CD8-positive, alpha-beta memory T cell (primary cell): ENCODE measurements around the gene EXOC2. TPM values are rescaled to one million over a fixed set of nuclear protein-coding genes. Genes with fewer than 3 reads are reported as not detected.

Experiments
- CTCF ChIA-PET: fragments of 350-600 bp; sonication (Branson Sonifier 250); formaldehyde crosslinking; loops from one replicate; lab custom pipeline; 2021; ENCODE audit warnings: antibody characterized with exemption; lab: Charles Lee
- POLR2A ChIA-PET: fragments of 350-600 bp; sonication (Branson Sonifier 250); formaldehyde crosslinking; loops from one replicate; lab custom pipeline; 2021; ENCODE audit warnings: antibody characterized with exemption; lab: Charles Lee
- DNase-seq, 5 donors: peaks; one replicate each; pipeline versions ENCODE4 v3.0.0 to v3.0.0-alpha.2; 2020 to 2022; ENCODE audit warnings: mixed read lengths in 1 of 5
- H3K27ac ChIP-seq: one replicate; pipeline ENCODE4 v1.7.0; 2013; ENCODE audit warnings: low read depth, mild to moderate bottlenecking, low read length, moderate library complexity
- H3K27me3 ChIP-seq: 2 replicates; pipeline ENCODE4 v1.7.0; 2013; ENCODE audit warnings: low read length, mild to moderate bottlenecking; ENCODE audit not compliant: insufficient read depth, poor library complexity, severe bottlenecking
- H3K36me3 ChIP-seq: 2 replicates; pipeline ENCODE4 v1.7.0; 2013; ENCODE audit warnings: mild to moderate bottlenecking, low read length, moderate library complexity; ENCODE audit not compliant: insufficient read depth
- H3K4me1 ChIP-seq: 2 replicates; pipeline ENCODE4 v1.7.0; 2013; ENCODE audit warnings: mild to moderate bottlenecking, low read length, moderate library complexity; ENCODE audit not compliant: insufficient read depth
- H3K4me3 ChIP-seq: 2 replicates; pipeline ENCODE4 v1.7.0; 2013; ENCODE audit warnings: mild to moderate bottlenecking, low read length
- H3K9me3 ChIP-seq: 2 replicates; pipeline ENCODE4 v1.7.0; 2013; ENCODE audit warnings: mild to moderate bottlenecking, low read length
- H3K27ac Mint-ChIP-seq, 8 donors: one replicate each; pipeline ENCODE4 v1.8.0; 2020 to 2021; ENCODE audit warnings: mixed read lengths in 8 of 8, mild to moderate bottlenecking in 6 of 8, inconsistent platforms in 3 of 8, moderate library complexity in 3 of 8
- H3K27me3 Mint-ChIP-seq, 2 donors: one replicate each; pipeline ENCODE4 v1.8.0; 2020 to 2021; ENCODE audit warnings: mixed read lengths in 2 of 2, mild to moderate bottlenecking in 1 of 2, moderate library complexity in 1 of 2
- H3K36me3 Mint-ChIP-seq, 3 donors: one replicate each; pipeline ENCODE4 v1.8.0; 2020 to 2021; ENCODE audit warnings: mixed read lengths in 3 of 3, inconsistent platforms in 1 of 3, mild to moderate bottlenecking in 1 of 3
- H3K4me1 Mint-ChIP-seq, 3 donors: one replicate each; pipeline ENCODE4 v1.8.0; 2020 to 2021; ENCODE audit warnings: mixed read lengths in 3 of 3, inconsistent platforms in 1 of 3, mild to moderate bottlenecking in 1 of 3
- H3K4me3 Mint-ChIP-seq, 7 donors: one replicate each; pipeline ENCODE4 v1.8.0; 2020 to 2021; ENCODE audit warnings: mixed read lengths in 7 of 7, mild to moderate bottlenecking in 6 of 7, moderate library complexity in 4 of 7, inconsistent platforms in 2 of 7
- H3K9me3 Mint-ChIP-seq, 5 donors: one replicate each; pipeline ENCODE4 v1.8.0; 2020 to 2022; ENCODE audit warnings: mixed read lengths in 5 of 5, mild to moderate bottlenecking in 3 of 5, moderate library complexity in 2 of 5, inconsistent platforms in 1 of 5
- polyA plus RNA-seq: library from polyadenylated mRNA; unstranded; fragments of 300-500 nt; fragmentation: Illumina TruSeq; gene quantifications from one replicate; pipeline ENCODE4 v1.2.3, GENCODE V29; 2021
- total RNA-seq, 2 experiments: library from RNA; stranded (reverse); gene quantifications; one replicate each; pipeline ENCODE4 v1.2.3, GENCODE V29; 2021

EXOC2 gene
- total and polyA plus RNA-seq, 3 experiments from 2014 or later: 41.5 to 44.6 (median 43.1) TPM

GRCh38 chr6:473356-473755, 219.6 kb downstream of the EXOC2 start:
- Mint-ChIP-seq H3K9me3 (no peaks in the 10 kb centered on the region), H3K4me3 (no peak overlapping the region), H3K27me3 (peaks cover under 1 to 4% of the 10 kb centered on the region in 2 donors), H3K27ac (no peak overlapping the region), H3K36me3 (no peaks in the 10 kb centered on the region), H3K4me1 (peaks cover 22 to 32% (median 31%) of the 10 kb centered on the region in 3 donors)
- H3K4me1 ChIP-seq: peaks cover 24% of the 10 kb centered on the region
- H3K4me3 ChIP-seq: no peak overlapping the region
- CTCF ChIA-PET: no interaction called here
- no peak for DNase-seq
- H3K27me3 ChIP-seq: peaks cover 3% of the 10 kb centered on the region
- no peaks in the 10 kb centered on the region for H3K36me3 ChIP-seq
- POLR2A ChIA-PET: interaction anchor here (0.9 kb wide), 1 partner anchor 16 kb away, joined by 3 read pairs; no protein-coding TSS in a partner anchor
- H3K9me3 ChIP-seq: no peaks in the 10 kb centered on the region
- no peak overlapping the region for H3K27ac ChIP-seq

GRCh38 chr6:470901-471448, 222.0 kb downstream of the EXOC2 start:
- H3K27me3 Mint-ChIP-seq: peaks cover 16 to 22% of the 10 kb centered on the region in 2 donors
- peaks cover 24 to 36% (median 31%) of the 10 kb centered on the region in 3 donors for H3K4me1 Mint-ChIP-seq
- Histone ChIP-seq H3K9me3 (no peaks in the 10 kb centered on the region), H3K27ac (no peak overlapping the region), H3K4me1 (peaks cover 24% of the 10 kb centered on the region), H3K27me3 (peaks cover 13% of the 10 kb centered on the region), H3K36me3 (no peaks in the 10 kb centered on the region), H3K4me3 (no peak overlapping the region)
- H3K36me3 Mint-ChIP-seq: peaks cover 0 to under 1% (median 0%) of the 10 kb centered on the region in 3 donors
- peak overlapping the region in 1 of 8 donors; percentile 55 for H3K27ac Mint-ChIP-seq
- H3K9me3 Mint-ChIP-seq: no peaks in the 10 kb centered on the region
- no peak for DNase-seq
- CTCF ChIA-PET: no interaction called here
- no peak overlapping the region for H3K4me3 Mint-ChIP-seq
- POLR2A ChIA-PET: no interaction called here

- ChIA-PET POLR2A (no interaction called here), CTCF (no interaction called here)
- DNase-seq: no peak
- Histone ChIP-seq H3K36me3 (no peaks in the 10 kb centered on the region), H3K4me1 (peaks cover 19% of the 10 kb centered on the region), H3K9me3 (no peaks in the 10 kb centered on the region), H3K27ac (no peak overlapping the region), H3K27me3 (peaks cover 18% of the 10 kb centered on the region), H3K4me3 (no peak overlapping the region)
- H3K27me3 Mint-ChIP-seq: peaks cover 16 to 28% of the 10 kb centered on the region in 2 donors
- peaks cover 0 to 4% (median 0%) of the 10 kb centered on the region in 3 donors for H3K36me3 Mint-ChIP-seq
- no peak overlapping the region for H3K4me3 Mint-ChIP-seq
- peaks cover 20 to 29% (median 24%) of the 10 kb centered on the region in 3 donors for H3K4me1 Mint-ChIP-seq
- H3K27ac Mint-ChIP-seq: peak overlapping the region in 1 of 8 donors; percentile 15
- no peaks in the 10 kb centered on the region for H3K9me3 Mint-ChIP-seq
Measured at GRCh38 chr6:470051-470900, 222.7 kb downstream of the EXOC2 start.

GRCh38 chr6:467671-468082, 225.3 kb downstream of the EXOC2 start:
- H3K9me3 Mint-ChIP-seq: no peaks in the 10 kb centered on the region
- no peak overlapping the region for H3K4me3 Mint-ChIP-seq
- peaks cover 22 to 44% of the 10 kb centered on the region in 2 donors for H3K27me3 Mint-ChIP-seq
- peaks cover 0 to 4% (median 2%) of the 10 kb centered on the region in 3 donors for H3K36me3 Mint-ChIP-seq
- H3K4me1 Mint-ChIP-seq: peaks cover 3 to 5% (median 3%) of the 10 kb centered on the region in 3 donors
- peak overlapping the region in 1 of 8 donors; percentile 47 for H3K27ac Mint-ChIP-seq
- Histone ChIP-seq H3K27ac (no peak overlapping the region), H3K36me3 (no peaks in the 10 kb centered on the region), H3K4me1 (no peaks in the 10 kb centered on the region), H3K9me3 (no peaks in the 10 kb centered on the region), H3K4me3 (no peak overlapping the region), H3K27me3 (peaks cover 18% of the 10 kb centered on the region)
- CTCF ChIA-PET: no interaction called here
- no peak for DNase-seq
- POLR2A ChIA-PET: no interaction called here

- no peaks in the 10 kb centered on the region for H3K36me3 ChIP-seq
- Mint-ChIP-seq H3K27me3 (peaks cover 22 to 48% of the 10 kb centered on the region in 2 donors), H3K27ac (no peak overlapping the region), H3K4me1 (peaks cover 3 to 5% (median 3%) of the 10 kb centered on the region in 3 donors), H3K9me3 (no peaks in the 10 kb centered on the region), H3K4me3 (no peak overlapping the region), H3K36me3 (peaks cover 0 to 4% (median 2%) of the 10 kb centered on the region in 3 donors)
- no peak overlapping the region for H3K4me3 ChIP-seq
- DNase-seq: no peak
- ChIA-PET POLR2A (no interaction called here), CTCF (no interaction called here)
- H3K9me3 ChIP-seq: no peaks in the 10 kb centered on the region
- H3K27ac ChIP-seq: no peak overlapping the region
- peaks cover 18% of the 10 kb centered on the region for H3K27me3 ChIP-seq
- no peaks in the 10 kb centered on the region for H3K4me1 ChIP-seq
Measured at GRCh38 chr6:467111-467510, 225.8 kb downstream of the EXOC2 start.

GRCh38 chr6:466564-466963, 226.4 kb downstream of the EXOC2 start:
- Histone ChIP-seq H3K4me3 (no peak overlapping the region), H3K27ac (no peak overlapping the region), H3K4me1 (no peaks in the 10 kb centered on the region), H3K36me3 (no peaks in the 10 kb centered on the region), H3K9me3 (no peaks in the 10 kb centered on the region), H3K27me3 (peaks cover 18% of the 10 kb centered on the region)
- Mint-ChIP-seq H3K4me3 (no peak overlapping the region), H3K36me3 (peaks cover 0 to 4% (median 2%) of the 10 kb centered on the region in 3 donors), H3K27me3 (peaks cover 22 to 48% of the 10 kb centered on the region in 2 donors), H3K4me1 (peaks cover 3 to 5% (median 3%) of the 10 kb centered on the region in 3 donors), H3K27ac (no peak overlapping the region), H3K9me3 (no peaks in the 10 kb centered on the region)
- no peak for DNase-seq
- ChIA-PET POLR2A (no interaction called here), CTCF (no interaction called here)

- peaks cover 18% of the 10 kb centered on the region for H3K27me3 ChIP-seq
- DNase-seq: no peak
- peak overlapping the region in 2 of 8 donors; percentile 14 to 25 for H3K27ac Mint-ChIP-seq
- peaks cover 22 to 48% of the 10 kb centered on the region in 2 donors for H3K27me3 Mint-ChIP-seq
- no peak overlapping the region for H3K27ac ChIP-seq
- peaks cover 0 to 4% (median 2%) of the 10 kb centered on the region in 3 donors for H3K36me3 Mint-ChIP-seq
- H3K4me1 ChIP-seq: no peaks in the 10 kb centered on the region
- POLR2A ChIA-PET: no interaction called here
- H3K9me3 ChIP-seq: no peaks in the 10 kb centered on the region
- H3K4me1 Mint-ChIP-seq: peaks cover 3 to 5% (median 3%) of the 10 kb centered on the region in 3 donors
- H3K4me3 Mint-ChIP-seq: no peak overlapping the region
- H3K36me3 ChIP-seq: no peaks in the 10 kb centered on the region
- no peak overlapping the region for H3K4me3 ChIP-seq
- CTCF ChIA-PET: no interaction called here
- no peaks in the 10 kb centered on the region for H3K9me3 Mint-ChIP-seq
Measured at GRCh38 chr6:465531-466348, 227.2 kb downstream of the EXOC2 start.
